HEK293T (cell line): ENCODE results near the gene CD2.

ENCODE experiments used
- CTBP1 ChIP-seq: fragments of 450-650 bp; IDR thresholded peaks from 2 replicates; pipeline ENCODE4 v1.6.1; 2016; ENCODE audit warnings: borderline replicate concordance
- ELF4 ChIP-seq: fragments of 450-650 bp; IDR thresholded peaks from 2 replicates; pipeline ENCODE4 v1.6.1; 2017; ENCODE audit warnings: antibody characterized with exemption
- FOXK2 ChIP-seq: fragments of 450-650 bp; IDR thresholded peaks from 2 replicates; pipeline ENCODE4 v1.6.1; 2016; ENCODE audit warnings: mild to moderate bottlenecking
- FOXM1 ChIP-seq: fragments of 450-650 bp; IDR thresholded peaks from 2 replicates; pipeline ENCODE4 v1.6.1; 2017; ENCODE audit warnings: mild to moderate bottlenecking, borderline replicate concordance
- LEF1 ChIP-seq: fragments of 450-650 bp; IDR thresholded peaks from 2 replicates; pipeline ENCODE4 v1.6.1; 2017; ENCODE audit warnings: mild to moderate bottlenecking, borderline replicate concordance
- NFRKB ChIP-seq: fragments of 450-650 bp; IDR thresholded peaks from 2 replicates; pipeline ENCODE4 v1.6.1; 2016; ENCODE audit warnings: mild to moderate bottlenecking, moderate library complexity
- PKNOX1 ChIP-seq: fragments of 450-650 bp; IDR thresholded peaks from 2 replicates; pipeline ENCODE4 v1.6.1; 2016
- SP1 ChIP-seq: fragments of 450-650 bp; IDR thresholded peaks from 2 replicates; pipeline ENCODE4 v1.6.1; 2017
- SUZ12 ChIP-seq: fragments of 450-650 bp; IDR thresholded peaks from 2 replicates; pipeline ENCODE4 v1.6.1; 2016; ENCODE audit warnings: mild to moderate bottlenecking
- TARDBP ChIP-seq: fragments of 450-650 bp; IDR thresholded peaks from 2 replicates; pipeline ENCODE4 v1.6.1; 2016

- TF ChIP-seq PKNOX1 (no peak), SUZ12 (no peak), FOXM1 (no peak), LEF1 (no peak), NFRKB (no peak), ELF4 (no peak), FOXK2 (no peak), TARDBP (no peak), SP1 (no peak), CTBP1 (no peak)
These were observed 20.5 kb upstream of the CD2 start for GRCh38 chr1:116733476-116734365.
